HG03469 (cell line): ENCODE measurements around the gene TUBB4A.
"Not testable (repeated sequence)": the region's sequence is repeated elsewhere in the genome, so short reads cannot be mapped to it uniquely, and the experiment has no call there.

Source experiments
- ATAC-seq: cut with Tn5 transposase; IDR thresholded peaks from one replicate; pipeline ENCODE4 v1.9.1; 2021; ENCODE audit warnings: mild to moderate bottlenecking, moderate library complexity, moderate number of reproducible peaks; ENCODE audit not compliant: unreplicated experiment

TUBB4A gene

DNA sequence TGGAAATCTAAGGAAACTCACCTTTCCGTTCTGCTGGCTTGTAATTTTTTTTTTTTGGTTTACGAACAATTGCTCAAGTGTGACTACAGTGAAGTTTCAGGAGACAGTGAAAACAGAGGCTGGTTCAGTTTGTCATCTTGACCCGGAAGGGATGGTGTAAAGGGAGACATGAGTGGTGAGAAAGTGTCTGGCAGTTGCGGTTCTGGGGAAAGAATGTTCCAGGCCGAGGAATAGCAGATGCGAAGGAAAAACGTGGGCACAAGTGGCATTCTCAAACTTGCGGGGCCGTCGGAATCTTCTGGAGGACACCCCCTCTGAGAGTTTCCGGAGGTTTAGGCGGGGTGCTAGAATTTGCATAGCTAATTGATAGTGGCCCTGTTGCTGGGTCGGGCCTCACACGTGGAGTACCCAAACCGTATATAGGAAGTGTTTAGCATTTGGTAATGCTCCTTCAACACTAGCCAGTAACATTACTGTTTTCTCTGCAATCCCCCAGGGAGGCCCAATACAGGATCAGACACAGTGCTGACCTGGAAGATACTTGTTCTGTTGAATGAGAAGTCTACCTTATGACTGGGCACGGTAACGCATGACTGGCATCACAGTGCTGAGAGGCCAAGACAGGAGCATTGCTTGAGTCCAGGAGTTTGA is 25.9 kb upstream of the TUBB4A start:
- ATAC-seq, result peak; percentile 37

DNA sequence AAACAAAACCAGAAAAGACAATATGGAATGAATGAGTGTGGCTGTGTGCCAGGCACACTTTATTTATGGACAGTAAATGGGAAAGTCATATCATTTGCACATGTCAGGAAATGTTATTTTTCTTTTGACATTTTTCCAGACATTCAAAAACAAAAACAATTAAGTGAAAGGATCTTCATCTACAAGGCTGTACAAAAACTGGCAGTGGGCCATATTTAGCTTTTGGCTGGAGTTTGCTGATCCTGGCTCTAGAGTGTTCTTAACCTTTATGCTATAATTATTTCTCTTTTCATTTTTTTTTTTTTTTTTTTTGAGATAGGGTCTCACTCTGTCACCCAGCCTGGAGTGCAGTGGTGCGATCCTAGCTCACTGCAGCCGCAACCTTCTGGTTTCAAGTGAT is 22.2 kb upstream of the TUBB4A start:
- no peak for ATAC-seq

DNA sequence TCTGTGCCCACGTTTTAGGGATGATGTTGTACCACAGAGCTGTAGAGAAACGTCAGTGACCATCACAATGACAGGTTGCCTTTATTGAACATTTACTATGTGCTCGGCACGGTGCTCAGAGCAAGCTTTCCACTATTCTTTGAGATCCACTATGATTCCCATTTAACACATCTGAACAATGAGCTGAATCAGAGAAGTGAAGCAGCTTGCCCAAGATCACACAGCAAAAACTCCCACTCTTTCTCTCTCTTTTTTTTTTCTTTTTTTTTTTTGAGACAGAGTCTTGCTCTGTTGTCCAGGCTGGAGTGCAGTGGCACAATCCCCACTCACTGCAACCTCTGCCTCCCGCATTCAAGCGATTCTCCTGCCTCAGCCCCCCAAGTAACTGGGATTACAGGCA is 20.6 kb upstream of the TUBB4A start:
- ATAC-seq, result no peak

DNA sequence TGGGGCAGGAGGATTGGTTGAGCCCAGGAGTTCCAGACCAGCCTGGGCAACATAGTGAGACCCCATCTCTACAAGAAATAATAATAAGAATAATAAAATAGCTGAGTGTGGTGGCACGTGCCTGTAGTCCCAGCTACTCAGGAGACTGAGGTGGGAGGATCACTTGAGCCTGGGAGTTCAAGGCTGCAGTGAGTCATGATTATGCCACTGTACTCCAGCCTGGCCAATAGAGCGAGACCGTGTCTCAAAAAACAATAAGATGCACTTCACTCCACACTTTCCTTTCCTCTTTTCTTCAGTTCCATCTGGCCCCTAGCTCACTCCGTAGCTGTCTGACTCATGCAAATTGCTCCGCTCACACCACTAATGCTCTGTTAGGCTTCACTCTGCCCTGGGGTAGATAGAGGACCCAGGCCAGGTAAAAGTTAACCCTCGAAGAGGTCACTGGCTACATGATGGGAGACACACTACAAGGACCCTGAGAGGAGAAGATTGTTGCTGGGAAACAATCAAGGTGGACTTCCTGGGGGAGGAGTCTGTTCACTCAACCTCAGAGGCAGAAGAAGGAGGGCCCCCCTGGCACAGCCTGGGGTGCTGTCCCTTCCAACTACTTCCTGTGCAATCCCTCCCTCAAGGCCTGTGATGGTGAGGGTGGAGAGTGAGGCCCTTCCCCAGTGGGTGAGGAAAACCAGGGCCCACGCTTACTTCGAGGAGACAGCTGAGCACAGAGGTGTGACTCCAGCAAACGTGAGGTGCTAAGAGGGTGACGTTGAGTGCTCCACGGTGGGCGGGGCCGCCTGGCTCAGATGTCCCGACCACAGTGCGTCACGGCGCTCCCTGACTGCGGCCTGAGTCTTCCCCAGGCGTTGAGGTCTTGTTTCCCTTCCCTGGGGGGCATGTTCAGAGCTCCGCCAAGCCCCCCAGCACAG is 19.9 kb upstream of the TUBB4A start:
- ATAC-seq, result peak; percentile 37

DNA sequence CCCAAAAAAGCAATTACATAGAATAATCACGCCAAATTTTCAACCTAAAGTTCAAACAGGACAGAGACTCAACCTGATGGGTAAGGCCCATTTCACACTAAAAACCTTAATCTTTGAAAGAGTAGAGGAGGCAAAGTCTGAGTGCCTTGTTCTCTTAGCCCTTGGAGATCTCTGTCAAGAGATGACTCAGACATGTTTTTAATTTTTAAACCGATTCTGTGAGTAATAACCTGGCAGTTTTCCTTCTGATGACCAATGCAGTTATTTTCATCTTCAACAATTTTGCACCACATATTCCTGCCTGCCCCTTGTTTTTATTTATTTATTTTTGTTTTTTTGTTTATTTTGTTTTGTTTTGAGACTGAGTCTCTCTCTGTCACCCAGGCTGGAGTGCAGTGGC is 17.2 kb upstream of the TUBB4A start:
- no peak for ATAC-seq

DNA sequence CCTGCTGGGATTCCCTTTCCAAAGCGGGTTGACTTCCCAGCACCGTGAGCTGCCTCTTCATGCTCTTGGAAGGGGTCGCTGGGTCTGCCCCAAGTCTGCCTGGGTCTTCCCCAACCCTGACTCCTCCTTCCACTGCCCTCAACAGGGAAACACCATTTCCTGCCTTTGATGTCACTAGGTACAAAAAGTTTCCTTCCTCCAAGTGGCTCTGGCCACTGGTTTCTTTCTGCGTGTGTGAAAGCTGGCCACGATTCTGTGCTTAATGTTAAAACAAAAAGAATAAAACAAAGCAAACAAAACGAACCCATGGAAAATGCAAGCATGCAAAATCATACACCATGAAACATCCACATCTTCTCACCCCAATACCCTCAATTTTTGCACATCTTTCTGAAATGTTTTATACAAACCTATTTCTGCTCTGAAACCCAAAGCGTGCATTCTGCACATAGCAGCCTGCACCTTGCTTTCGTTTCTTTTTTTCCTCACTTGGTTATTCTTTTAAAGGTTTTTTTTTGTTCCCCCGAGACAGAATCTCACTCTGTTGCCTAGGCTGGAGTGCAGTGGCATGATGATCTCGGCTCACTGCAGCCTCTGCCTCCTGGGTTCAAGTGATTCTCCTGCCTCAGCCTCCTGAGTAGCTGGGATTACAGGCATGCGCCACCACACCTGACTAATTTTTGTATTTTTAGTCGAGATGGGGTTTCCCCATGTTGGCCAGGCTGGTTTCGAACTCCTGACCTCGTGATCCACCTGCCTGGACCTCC is 16.2 kb upstream of the TUBB4A start:
- ATAC-seq, result no peak

DNA sequence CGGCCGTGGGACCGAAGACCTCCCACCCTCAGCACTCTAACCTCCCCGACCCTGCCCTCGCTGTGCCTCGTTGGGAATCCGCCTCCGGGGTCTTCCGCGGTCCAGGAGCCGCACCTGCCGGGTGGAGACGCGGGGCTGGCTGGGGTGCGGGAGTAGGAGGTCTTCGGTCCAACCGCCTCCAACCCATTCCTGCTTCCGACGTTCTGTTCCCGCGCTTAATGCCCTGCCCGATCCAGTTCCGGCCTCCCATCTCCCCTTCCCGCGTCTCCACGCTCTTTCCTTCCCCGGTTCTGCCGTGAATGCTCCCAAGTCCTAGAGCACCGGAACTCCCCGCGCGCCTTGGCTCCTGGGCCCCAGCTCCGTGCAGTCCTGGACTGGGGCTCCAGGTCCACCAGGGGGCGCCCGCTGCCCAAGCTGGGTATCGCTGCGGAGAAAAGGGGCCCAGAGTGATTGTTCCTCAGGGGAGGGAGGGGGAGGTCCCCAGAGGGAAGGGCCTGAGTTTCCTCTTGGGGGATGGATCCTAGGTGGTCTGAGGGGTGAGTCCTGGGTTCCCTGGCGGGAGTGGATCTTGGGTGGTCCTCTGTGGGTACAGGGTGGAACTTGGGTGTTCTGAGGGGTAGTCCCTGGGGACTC is 14.7 kb upstream of the TUBB4A start:
- no peak for ATAC-seq

- ATAC-seq, result peak; percentile 30
Measured at GRCh38 chr19:6516018-6516658, 14.0 kb upstream of the TUBB4A start.

GRCh38 chr19:6514926-6515544 is 12.9 kb upstream of the TUBB4A start:
- ATAC-seq, result no peak

DNA sequence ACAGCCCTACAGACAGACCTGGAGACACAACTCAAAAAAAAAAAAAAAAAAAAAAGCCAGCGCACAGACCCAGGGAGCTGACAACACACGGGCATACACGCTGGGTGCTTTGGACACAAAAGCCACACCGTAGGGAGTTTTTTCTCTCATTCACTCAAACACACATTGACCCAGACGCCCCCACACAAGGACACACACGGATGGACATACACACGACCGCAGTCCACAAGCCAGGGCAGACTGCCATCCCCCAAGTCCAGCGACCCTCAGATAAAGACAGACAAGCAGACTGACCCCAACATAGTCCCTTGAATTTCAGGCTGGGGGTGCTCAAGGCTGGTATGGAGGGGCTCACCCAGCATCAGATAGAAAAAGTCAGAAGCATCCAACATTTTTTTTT is 12.0 kb upstream of the TUBB4A start:
- no peak for ATAC-seq

DNA sequence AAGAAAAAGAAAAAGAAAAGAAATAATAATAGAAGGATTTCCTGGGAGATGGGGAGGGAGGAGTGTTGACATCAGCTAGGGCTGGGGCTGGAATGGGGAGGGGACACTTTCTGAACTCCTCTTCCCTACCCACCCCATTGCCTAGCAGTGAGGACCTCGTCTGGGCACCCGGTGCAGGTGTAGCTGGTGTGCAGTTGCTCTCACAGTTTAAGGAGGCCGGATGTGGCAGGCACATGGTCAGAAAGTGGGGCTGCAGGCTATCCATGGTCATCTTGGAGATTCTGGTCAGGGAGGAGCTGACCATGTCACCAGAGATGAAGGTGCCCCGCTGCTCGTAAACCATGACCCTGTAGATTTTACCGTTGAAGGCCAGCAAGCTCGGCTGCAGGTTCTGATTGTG is 8.5 kb upstream of the TUBB4A start:
- ATAC-seq, result no peak

DNA sequence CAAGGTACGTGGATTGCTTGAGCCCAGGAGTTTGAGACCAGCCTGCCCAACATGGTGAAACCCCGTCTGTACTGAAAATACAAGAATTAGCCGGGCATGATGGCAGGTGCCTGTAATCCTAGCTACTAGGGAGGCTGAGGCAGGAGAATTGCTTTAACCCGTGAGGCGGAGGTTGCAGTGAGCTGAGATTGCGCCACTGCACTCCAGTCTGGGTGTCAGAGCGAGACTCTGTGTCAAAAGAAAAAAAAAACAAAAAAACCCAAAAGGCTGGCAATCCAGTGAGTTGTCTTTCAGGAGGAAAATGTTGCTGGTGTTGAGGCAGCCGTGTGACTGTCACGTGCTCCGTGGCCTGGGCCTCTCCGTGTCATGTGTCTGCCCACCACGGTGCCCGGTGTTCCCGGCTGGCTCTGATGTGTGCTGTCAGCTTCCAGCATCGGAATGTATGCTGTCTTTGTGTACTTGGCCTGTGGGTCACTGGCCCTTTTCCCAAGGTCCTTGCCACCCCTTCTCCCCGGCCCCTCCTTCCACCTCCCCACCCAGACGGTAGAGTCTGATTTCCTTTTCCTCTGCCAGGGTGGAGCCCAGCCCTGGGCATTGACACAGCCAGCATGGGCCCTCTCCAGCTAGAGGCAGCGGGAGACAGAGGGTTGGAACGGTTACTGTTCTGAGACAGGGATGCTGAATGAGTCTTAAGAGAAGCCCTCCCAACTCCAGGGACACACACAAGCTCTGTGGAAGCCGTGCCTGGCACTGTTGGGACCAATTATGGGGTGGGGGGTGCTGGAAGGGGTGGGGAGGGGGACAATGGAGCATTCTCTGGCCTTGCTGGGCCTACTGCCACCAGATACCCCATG is 7.2 kb upstream of the TUBB4A start:
- no peak for ATAC-seq

DNA sequence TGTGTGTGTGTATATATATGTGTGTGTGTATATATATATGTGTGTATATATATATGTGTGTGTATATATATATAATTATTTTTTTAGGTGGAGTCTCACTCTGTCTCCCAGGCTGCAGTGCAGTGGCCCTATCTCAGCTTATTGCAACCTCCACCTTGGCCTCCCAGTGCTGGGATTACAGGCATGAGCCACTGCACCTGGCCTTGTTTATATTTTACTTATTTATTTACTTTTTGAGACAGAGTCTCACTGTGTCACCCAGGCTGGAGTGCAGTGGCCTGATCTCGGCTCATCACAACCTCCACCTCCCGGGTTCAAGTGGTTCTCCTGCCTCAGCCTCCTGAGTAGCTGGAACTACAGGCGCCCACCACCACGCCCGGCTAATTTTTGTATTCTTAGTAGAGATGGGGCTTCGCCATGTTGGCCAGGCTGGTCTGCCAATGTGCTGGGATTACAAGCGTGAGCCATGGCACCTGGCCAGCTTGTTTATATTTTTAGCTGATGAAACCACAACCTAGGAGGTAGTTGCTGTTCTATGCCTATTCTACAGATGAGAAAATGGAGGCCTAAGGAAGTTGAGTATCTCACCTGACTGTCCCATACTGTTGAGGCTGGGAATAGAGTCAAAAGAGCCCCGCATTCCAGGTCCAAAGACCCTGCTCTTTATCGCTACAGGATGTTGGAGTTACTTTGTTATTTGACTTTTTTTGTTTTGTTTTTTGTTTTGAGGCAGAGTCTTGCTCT is 6.1 kb upstream of the TUBB4A start:
- not testable (repeated sequence) for ATAC-seq

DNA sequence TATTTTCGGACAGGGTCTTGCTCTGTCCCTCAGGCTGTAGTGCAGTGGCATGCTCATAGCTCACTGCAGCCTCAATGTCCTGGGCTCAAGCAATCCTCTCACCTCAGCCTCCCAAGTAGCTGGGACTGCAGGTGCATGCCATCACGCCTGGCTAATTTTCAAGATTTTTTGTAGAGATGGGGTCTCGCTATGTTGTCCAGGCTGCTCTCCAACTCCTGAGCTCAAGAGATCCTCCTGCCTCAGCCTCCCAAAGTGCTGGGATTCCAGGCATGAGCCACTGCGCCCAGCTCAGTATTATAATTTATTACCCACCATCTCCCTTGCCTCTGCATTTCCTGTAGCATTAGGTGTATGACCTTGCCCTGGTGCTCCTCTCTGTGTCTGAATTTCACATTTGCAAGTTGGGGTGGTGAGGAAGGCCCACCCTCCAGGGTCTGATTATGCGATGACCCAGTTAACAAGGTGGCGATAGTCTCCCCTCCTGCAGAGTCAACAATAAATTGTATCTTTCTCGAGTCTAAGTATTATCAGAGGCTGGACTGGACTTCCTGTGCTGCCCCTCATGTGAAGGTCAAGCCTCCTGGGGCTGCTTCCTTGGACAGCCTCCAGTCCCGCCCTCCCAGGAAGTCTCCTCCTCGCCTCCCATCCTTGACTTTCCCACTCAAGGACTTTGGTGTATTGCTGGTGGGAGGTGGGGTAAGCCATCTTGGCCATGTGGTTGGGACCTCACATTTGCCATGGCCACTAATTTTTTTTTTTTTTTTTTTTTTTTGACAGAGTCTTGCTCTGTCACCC is 1.5 kb upstream of the TUBB4A start:
- no peak for ATAC-seq

GRCh38 chr19:6500837-6501739 is 1.0 kb downstream of the TUBB4A start:
- no peak for ATAC-seq

DNA sequence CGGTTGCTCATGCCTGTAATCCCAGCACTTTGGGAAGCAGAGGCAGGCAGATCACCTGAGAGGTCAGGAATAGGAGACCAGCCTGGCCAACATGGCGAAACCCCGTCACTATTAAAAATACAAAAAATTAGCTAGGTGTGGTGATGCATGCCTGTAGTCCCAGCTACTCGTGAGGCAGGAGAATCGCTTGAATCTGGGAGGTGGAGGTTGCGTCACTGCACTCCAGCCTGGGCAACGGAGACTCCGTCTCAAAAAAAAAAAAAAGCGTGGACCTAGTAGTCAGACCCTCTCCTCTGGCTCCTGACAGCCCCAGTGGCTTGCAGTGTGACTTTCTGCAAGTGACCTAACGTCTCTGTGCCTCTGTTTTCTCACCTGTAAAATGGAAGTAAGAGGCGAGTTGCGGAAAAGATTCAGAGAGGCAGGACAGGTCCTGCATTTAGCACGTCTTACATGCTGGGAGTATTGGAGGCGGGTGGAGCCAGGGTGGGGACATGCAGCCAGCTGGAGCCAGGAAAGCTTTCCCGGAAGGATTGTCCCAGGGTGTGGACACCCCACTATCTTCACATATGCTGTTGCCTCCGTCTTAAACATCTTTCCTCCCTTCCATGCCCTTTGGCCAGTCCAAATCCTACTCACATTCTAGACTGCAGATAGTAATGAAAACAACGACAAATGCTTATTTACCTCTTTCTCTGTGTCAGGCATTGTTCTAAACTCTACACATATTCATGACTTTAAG is 2.9 kb downstream of the TUBB4A start:
- no peak for ATAC-seq
